Measurements from ENCODE around the gene ZMYM2.
"Not testable (repeated sequence)": the region's sequence is repeated elsewhere in the genome, so short reads cannot be mapped to it uniquely, and the experiment has no call there.

Gene ZMYM2

GRCh38 chr13:19958155-19959111, at the start of gene ZMYM2:
TSS of gene ZMYM2 (plus strand) at chr13:19958727. CDS start at chr13:19993073, 34,346 bp downstream.
- intact Hi-C loops (cut with DNase I) = loop anchor here (2.0 kb wide), 1 partner anchor 96 kb away; the partner anchor contains the start of gene ZMYM5
- DNase-seq = peak; percentile 99 to 100 (median 100)

GRCh38 chr13:19910336-19911072, 48.0 kb upstream of the ZMYM2 start:
- intact Hi-C loops (cut with DNase I) = no loop called here
- DNase-seq = no peak

- intact Hi-C loops (cut with DNase I) = no loop called here
- no peak for DNase-seq
Measured at GRCh38 chr13:19927117-19927748, 31.3 kb upstream of the ZMYM2 start.

GRCh38 chr13:19940106-19940505, 18.4 kb upstream of the ZMYM2 start:
- intact Hi-C loops (cut with DNase I) = no loop called here
- DNase-seq = no peak

GRCh38 chr13:19950374-19950773, 8.2 kb upstream of the ZMYM2 start:
- no peak for DNase-seq
- intact Hi-C loops (cut with DNase I) = no loop called here

- intact Hi-C loops (cut with DNase I) = no loop called here
Measured at GRCh38 chr13:19952850-19953249, 5.7 kb upstream of the ZMYM2 start.

GRCh38 chr13:19955873-19956559, 2.5 kb upstream of the ZMYM2 start:
- intact Hi-C loops (cut with DNase I) = loop anchor here (2.0 kb wide), 1 partner anchor 173 kb away; the partner anchor contains the start of gene PSPC1
- no peak for DNase-seq

More at GRCh38 chr13:19952850-19953249, 5.7 kb upstream of the ZMYM2 start:
- DNase-seq = no peak

- intact Hi-C loops (cut with DNase I) = loop anchor here (2.0 kb wide), 2 partner anchors 95 to 175 kb away; partner anchors contain the start of genes PSPC1 and ZMYM5
- DNase-seq = peak; percentile 47 to 95 (median 72)
Measured at GRCh38 chr13:19957320-19958154, 990 bp upstream of the ZMYM2 start.

- intact Hi-C loops (cut with DNase I) = loop anchor here (2.0 kb wide), 1 partner anchor 96 kb away; the partner anchor contains the start of gene ZMYM5
- DNase-seq = peak; percentile 22 to 92 (median 53)
Measured at GRCh38 chr13:19959141-19959830, 759 bp downstream of the ZMYM2 start.

GRCh38 chr13:19959831-19960652, 1.5 kb downstream of the ZMYM2 start:
- intact Hi-C loops (cut with DNase I) = loop anchor here (2.0 to 5.0 kb wide), 2 partner anchors 97 to 328 kb away; partner anchors contain the start of genes MPHOSPH8 and ZMYM5
- DNase-seq = peak; percentile 76 to 98 (median 80)

GRCh38 chr13:19960653-19960976, 2.1 kb downstream of the ZMYM2 start:
- intact Hi-C loops (cut with DNase I) = loop anchor here (5.0 kb wide), 1 partner anchor 328 kb away; the partner anchor contains the start of gene MPHOSPH8
- DNase-seq = no peak

GRCh38 chr13:19961489-19961888, 3.0 kb downstream of the ZMYM2 start:
- no peak for DNase-seq
- intact Hi-C loops (cut with DNase I) = loop anchor here (5.0 kb wide), 1 partner anchor 329 kb away; the partner anchor contains the start of gene MPHOSPH8

GRCh38 chr13:19961924-19962323, 3.4 kb downstream of the ZMYM2 start:
- DNase-seq = no peak
- intact Hi-C loops (cut with DNase I) = loop anchor here (5.0 kb wide), 1 partner anchor 330 kb away; the partner anchor contains the start of gene MPHOSPH8

GRCh38 chr13:19962894-19963293, 4.4 kb downstream of the ZMYM2 start:
- intact Hi-C loops (cut with DNase I) = loop anchor here (5.0 kb wide), 1 partner anchor 331 kb away; the partner anchor contains the start of gene MPHOSPH8
- peak in 1 of 10 donors; percentile 81 for DNase-seq

GRCh38 chr13:19967621-19968020, 9.1 kb downstream of the ZMYM2 start:
- DNase-seq = no peak
- intact Hi-C loops (cut with DNase I) = no loop called here

GRCh38 chr13:19974498-19975009, 16.0 kb downstream of the ZMYM2 start:
- intact Hi-C loops (cut with DNase I); DNase-seq: not testable (repeated sequence)
